Endothelial cell of umbilical vein (primary cell): ENCODE measurements around the gene GRK6. TPM values are rescaled to one million over a fixed set of nuclear protein-coding genes. Genes with fewer than 3 reads are reported as not detected.

Source experiments
- BruUV-seq: library from RNA; stranded (reverse); fragments of 400-500 nt; replicated peaks from 2 replicates; lab custom pipeline; 2021; lab: Mats Ljungman, UMichigan
- CTCF ChIA-PET: fragments of 300-600, 350-600 bp; sonication (Branson Sonifier 250); formaldehyde crosslinking; loops from one replicate; lab custom pipeline; 2021; ENCODE audit warnings: antibody characterized with exemption, inconsistent platforms; lab: Charles Lee
- POLR2A ChIA-PET: fragments of 300-600, 350-600 bp; sonication (Branson Sonifier 250); formaldehyde crosslinking; loops from one replicate; lab custom pipeline; 2021; ENCODE audit warnings: antibody characterized with exemption, inconsistent platforms; lab: Charles Lee
- DNase-seq: peaks from one replicate; pipeline ENCODE4 v3.0.0-alpha.2; 2011; ENCODE audit warnings: low read depth, low spot score
- FAIRE-seq: peaks from 2 replicates; lab custom pipeline; 2011; peaks lifted over from hg19 to GRCh38; lab: Jason Lieb, UNC
- H2AFZ ChIP-seq: 2 replicates; pipeline ENCODE4 v1.6.0; 2012; ENCODE audit warnings: low read depth, low read length, control low read depth, inconsistent platforms
- H3K27ac ChIP-seq: 2 replicates; pipeline ENCODE4 v1.5.1; 2011; ENCODE audit warnings: low read depth, mild to moderate bottlenecking, control low read depth, low read length, moderate library complexity; ENCODE audit not compliant: insufficient read depth
- H3K27me3 ChIP-seq, 2 experiments: 2 replicates each; pipeline versions ENCODE4 v1.6.0 to v1.6.1; 2011; ENCODE audit warnings: low read length in 2 of 2, mixed read lengths in 1 of 2; ENCODE audit not compliant: control insufficient read depth in 2 of 2, insufficient read depth in 2 of 2
- H3K36me3 ChIP-seq, 2 experiments: 2 replicates in 1 of 2; 3 replicates in 1 of 2; pipeline ENCODE4 v1.5.1; 2011; ENCODE audit warnings: low read length in 2 of 2, mild to moderate bottlenecking in 1 of 2, moderate library complexity in 1 of 2; ENCODE audit not compliant: control insufficient read depth in 2 of 2, insufficient read depth in 2 of 2; ENCODE audit errors: extremely low read depth in 1 of 2
- H3K4me1 ChIP-seq: 3 replicates; pipeline ENCODE4 v1.5.1; 2011; ENCODE audit warnings: mild to moderate bottlenecking, low read length; ENCODE audit not compliant: control insufficient read depth, insufficient read depth; ENCODE audit errors: extremely low read depth
- H3K4me2 ChIP-seq: 2 replicates; pipeline ENCODE4 v1.6.1; 2011; ENCODE audit warnings: low read length, control low read depth, mixed read lengths; ENCODE audit not compliant: insufficient read depth
- H3K4me3 ChIP-seq, 3 experiments: fragments of 200-600 bp in 1 of 3; sonication (generic), shearing (Covaris generic) in 1 of 3; replicated peaks in 1 of 3; 2 replicates each; pipeline ENCODE4 v1.5.1; 2011 to 2016; ENCODE audit warnings: control low read depth in 3 of 3, low read length in 3 of 3, mild to moderate bottlenecking in 2 of 3, inconsistent platforms in 1 of 3, low read depth in 1 of 3, moderate library complexity in 1 of 3; ENCODE audit not compliant: insufficient read depth in 1 of 3
- H3K79me2 ChIP-seq: 2 replicates; pipeline ENCODE4 v1.6.0; 2012; ENCODE audit warnings: low read length, inconsistent platforms; ENCODE audit not compliant: control insufficient read depth, insufficient read depth
- H3K9ac ChIP-seq: replicated peaks from 2 replicates; pipeline ENCODE3; 2011; ENCODE audit warnings: low read length, control low read depth; ENCODE audit not compliant: insufficient read depth; ENCODE audit errors: extremely low read depth
- H3K9me1 ChIP-seq: replicated peaks from 3 replicates; pipeline ENCODE4 v1.6.0; 2011; ENCODE audit warnings: mild to moderate bottlenecking, low read length; ENCODE audit not compliant: control insufficient read depth, insufficient read depth; ENCODE audit errors: extremely low read depth
- H3K9me3 ChIP-seq: replicated peaks from 2 replicates; pipeline ENCODE4 v1.5.1; 2012; ENCODE audit warnings: low read length, inconsistent platforms; ENCODE audit not compliant: control insufficient read depth, insufficient read depth
- H4K20me1 ChIP-seq: replicated peaks from 2 replicates; pipeline ENCODE3; 2011; ENCODE audit warnings: mild to moderate bottlenecking, low read length; ENCODE audit not compliant: control insufficient read depth, insufficient read depth; ENCODE audit errors: extremely low read depth
- EZH2 ChIP-seq: IDR thresholded peaks from 2 replicates; pipeline ENCODE4 v1.6.1; 2012; ENCODE audit warnings: borderline replicate concordance, low read depth, mild to moderate bottlenecking, moderate library complexity, low read length, inconsistent platforms; ENCODE audit not compliant: severe bottlenecking
- GATA2 ChIP-seq: IDR thresholded peaks from 2 replicates; pipeline ENCODE4 v1.7.0; 2011; ENCODE audit warnings: low read depth, mild to moderate bottlenecking, moderate library complexity, mixed read lengths, low read length; ENCODE audit not compliant: insufficient read length, insufficient read depth
- JUN ChIP-seq: IDR thresholded peaks from 2 replicates; pipeline ENCODE4 v1.6.1; 2011; ENCODE audit warnings: borderline replicate concordance, low read depth; ENCODE audit not compliant: insufficient read length, insufficient read depth
- MAX ChIP-seq: IDR thresholded peaks from 2 replicates; pipeline ENCODE4 v1.6.1; 2011; ENCODE audit not compliant: insufficient read depth, insufficient read length
- MYC ChIP-seq: IDR thresholded peaks from one replicate; pipeline ENCODE4 v1.6.1; 2011; ENCODE audit warnings: mild to moderate bottlenecking, low read depth, low read length
- POLR2A ChIP-seq: IDR thresholded peaks from 2 replicates; pipeline ENCODE4 v1.6.1; 2012; ENCODE audit warnings: low read depth, mild to moderate bottlenecking, control low read depth, low read length
- POLR2AphosphoS5 ChIP-seq: IDR thresholded peaks from 2 replicates; pipeline ENCODE4 v1.6.1; 2012; ENCODE audit warnings: low read depth, mild to moderate bottlenecking, control low read depth, low read length, moderate library complexity; ENCODE audit not compliant: insufficient read depth
- dilution Hi-C: fragments of 300-500 bp; cut with MboI; formaldehyde crosslinking; loops from one replicate; pipeline ENCODE4 v1.15.0; 2019; ENCODE audit warnings: low sequenced_read_pairs; ENCODE audit not compliant: extremely low pct_ligation_motif_present
- intact Hi-C: fragments of 100-400 bp; cut with micrococcal nuclease; formaldehyde crosslinking; loops from one replicate; pipeline ENCODE4 v1.10.0; 2022
- polyA plus RNA-seq, 4 experiments: library from polyadenylated mRNA; depleted of rRNA in 3 of 4; stranded (reverse) in 3 of 4; unstranded in 1 of 4; fragments of >200 nt; gene quantifications; 2 replicates each; pipeline versions ENCODE4 v1.2.1 to v1.2.3, GENCODE V29; 2011 to 2012; ENCODE audit warnings: missing spikeins in 1 of 4
- total RNA-seq: library from RNA; stranded (reverse); gene quantifications from 2 replicates; pipeline ENCODE4 v1.2.3, GENCODE V29; 2021
- TF ChIP-seq, protein P1 (sequence below), 2 donors: IDR thresholded peaks; 1 replicate in 1 of 2; 2 replicates in 1 of 2; pipeline ENCODE4 v1.5.1; 2011; ENCODE audit warnings: low read length in 2 of 2, mild to moderate bottlenecking in 2 of 2, moderate library complexity in 2 of 2, control low read depth in 1 of 2, inconsistent platforms in 1 of 2, low read depth in 1 of 2; ENCODE audit not compliant: insufficient read depth in 1 of 2; ENCODE audit errors: extremely low read depth in 1 of 2

GRK6 gene
- total and polyA plus RNA-seq, 2 donors (not counting 3 experiments of a cell fraction or from before 2014, with no cell fraction given): 28.9 to 36.4 TPM

DNA sequence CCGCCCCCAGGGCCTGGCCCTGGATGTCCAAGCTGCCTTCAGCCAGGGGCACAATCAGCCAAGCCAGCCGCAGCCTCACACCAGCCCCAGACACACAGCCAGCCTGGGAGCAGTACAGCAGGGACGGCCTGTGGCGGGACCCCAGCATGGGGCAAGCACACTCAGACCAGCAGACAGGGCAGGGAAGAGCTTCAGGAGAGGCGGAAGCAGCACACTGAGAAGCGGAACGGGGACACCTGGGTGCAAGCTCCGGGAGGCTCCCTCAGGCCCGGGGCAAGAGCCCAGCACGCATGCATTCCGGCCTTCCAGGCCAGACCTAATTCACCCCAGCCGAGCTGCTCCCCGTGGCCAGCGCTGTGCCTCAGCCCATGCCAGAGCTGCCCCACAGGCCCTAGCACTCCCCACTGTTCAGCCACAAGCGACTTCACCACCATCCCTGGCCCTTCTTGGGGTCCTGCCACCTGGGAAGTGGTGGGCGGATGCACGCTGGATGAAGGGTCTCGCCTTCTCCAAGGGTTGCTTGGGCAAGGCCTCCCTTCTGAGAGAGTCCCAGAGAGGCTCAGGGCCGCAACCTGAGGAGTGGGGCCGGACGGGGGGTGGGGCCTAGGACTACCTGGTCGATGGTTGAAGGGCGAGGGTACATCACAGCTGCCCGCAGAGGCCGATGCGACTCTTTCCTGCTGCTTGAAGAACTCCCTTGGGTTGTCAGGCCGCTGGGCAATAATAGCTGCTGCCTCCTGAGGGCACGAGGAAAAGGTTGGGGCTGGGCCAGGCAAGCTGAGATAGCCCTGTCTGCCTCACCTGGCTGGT lies 33.5 kb downstream of the GRK6 start:
- Histone ChIP-seq H3K4me1 (peaks cover 26% of the 10 kb centered on the region), H3K4me2 (no peak overlapping the region), H3K36me3 (peaks cover 7 to 35% of the 10 kb centered on the region in 2 experiments), H2AFZ (no peak overlapping the region), H3K9me1 (no peaks in the 10 kb centered on the region), H3K9ac (no peak overlapping the region), H3K27me3 (no peaks in the 10 kb centered on the region), H4K20me1 (no peaks in the 10 kb centered on the region), H3K4me3 (no peak overlapping the region), H3K27ac (no peak overlapping the region), H3K79me2 (peaks cover 3% of the 10 kb centered on the region), H3K9me3 (no peaks in the 10 kb centered on the region)
- intact Hi-C loops: no loop called here
- ChIA-PET CTCF (interaction anchor here (6.6 kb wide), 1 partner anchor 11 kb away, joined by 57 read pairs; the partner anchor contains the start of gene DBN1), POLR2A (no interaction called here)
- FAIRE-seq (no peak), DNase-seq (no peak)
- BruUV-seq: no TSS peak
- dilution Hi-C loops: no loop called here
- peak; percentile 16 for TF ChIP-seq POLR2AphosphoS5
- no peak for TF ChIP-seq MYC
- TF ChIP-seq, protein P1, sequence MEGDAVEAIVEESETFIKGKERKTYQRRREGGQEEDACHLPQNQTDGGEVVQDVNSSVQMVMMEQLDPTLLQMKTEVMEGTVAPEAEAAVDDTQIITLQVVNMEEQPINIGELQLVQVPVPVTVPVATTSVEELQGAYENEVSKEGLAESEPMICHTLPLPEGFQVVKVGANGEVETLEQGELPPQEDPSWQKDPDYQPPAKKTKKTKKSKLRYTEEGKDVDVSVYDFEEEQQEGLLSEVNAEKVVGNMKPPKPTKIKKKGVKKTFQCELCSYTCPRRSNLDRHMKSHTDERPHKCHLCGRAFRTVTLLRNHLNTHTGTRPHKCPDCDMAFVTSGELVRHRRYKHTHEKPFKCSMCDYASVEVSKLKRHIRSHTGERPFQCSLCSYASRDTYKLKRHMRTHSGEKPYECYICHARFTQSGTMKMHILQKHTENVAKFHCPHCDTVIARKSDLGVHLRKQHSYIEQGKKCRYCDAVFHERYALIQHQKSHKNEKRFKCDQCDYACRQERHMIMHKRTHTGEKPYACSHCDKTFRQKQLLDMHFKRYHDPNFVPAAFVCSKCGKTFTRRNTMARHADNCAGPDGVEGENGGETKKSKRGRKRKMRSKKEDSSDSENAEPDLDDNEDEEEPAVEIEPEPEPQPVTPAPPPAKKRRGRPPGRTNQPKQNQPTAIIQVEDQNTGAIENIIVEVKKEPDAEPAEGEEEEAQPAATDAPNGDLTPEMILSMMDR (IDR thresholded peaks at IDR 0.05; ENCODE audit: extremely low read depth in 1 of 2, insufficient read depth in 1 of 2, low read depth in 1 of 2, low read length in 2 of 2): no peak
- no peak for TF ChIP-seq EZH2
- TF ChIP-seq GATA2: no peak
- TF ChIP-seq MAX: no peak
- TF ChIP-seq JUN: no peak
- peak; percentile 12 for TF ChIP-seq POLR2A
